GM18909 (cell line): ENCODE measurements around the gene OR7G3.

Experiments used
- ATAC-seq: cut with Tn5 transposase; IDR thresholded peaks from one replicate; pipeline ENCODE4 v1.9.1; 2021; ENCODE audit warnings: mild to moderate bottlenecking; ENCODE audit not compliant: unreplicated experiment, poor library complexity

The OR7G3 gene

GRCh38 chr19:9115307-9115813 is 11.4 kb downstream of the OR7G3 start, which contains the start of gene OR7G1:
TSS of gene OR7G1 (minus strand) at chr19:9115763. CDS start at chr19:9115763, 0 bp downstream.
- ATAC-seq: no peak

GRCh38 chr19:9109959-9110358 is 16.8 kb downstream of the OR7G3 start:
- no peak for ATAC-seq

GRCh38 chr19:9107375-9107774 is 19.4 kb downstream of the OR7G3 start, which contains the start of gene OR7G2:
TSS of gene OR7G2 (minus strand) at chr19:9107475. CDS start at chr19:9103243, 4,232 bp downstream.
- ATAC-seq: no peak

GRCh38 chr19:9086761-9087160 is 40.0 kb downstream of the OR7G3 start, which contains the start of gene OR1M1:
TSS of gene OR1M1 (plus strand) at chr19:9087061. CDS start at chr19:9093245, 6,184 bp downstream.
- ATAC-seq: no peak

- ATAC-seq: no peak
Observed at GRCh38 chr19:9078651-9079050, 48.1 kb downstream of the OR7G3 start.

- no peak for ATAC-seq
Observed at GRCh38 chr19:9076901-9077300, 49.8 kb downstream of the OR7G3 start.
